GM12878 (cell line): Measurements from ENCODE around the gene FOXP4. TPM values are rescaled to one million over a fixed set of nuclear protein-coding genes. Genes with fewer than 3 reads are reported as not detected.

ENCODE experiments used
- ATAC-seq: fragments of 200-7000 bp; cut with Tn5 transposase; 3 replicates; pipeline ENCODE4 v1.9.1; 2020; ENCODE audit warnings: mild to moderate bottlenecking, moderate library complexity
- BruUV-seq: library from RNA; stranded (reverse); fragments of 400-500 nt; replicated peaks from 2 replicates; lab custom pipeline; 2021; lab: Mats Ljungman, UMichigan
- CTCF ChIA-PET: fragments of 300-600 bp; sonication (Branson Sonifier 250); formaldehyde crosslinking; extraction: SDS; loops from one replicate; lab custom pipeline; 2021; ENCODE audit warnings: inconsistent platforms; lab: Yijun Ruan, JAX
- POLR2A ChIA-PET: fragments of 350-600 bp; formaldehyde crosslinking; extraction: SDS; loops from one replicate; lab custom pipeline; 2021; ENCODE audit warnings: inconsistent platforms; lab: Charles Lee
- RAD21 ChIA-PET: fragments of 300-600 bp; sonication (Branson Sonifier 250); formaldehyde crosslinking; loops from one replicate; lab custom pipeline; 2023; ENCODE audit warnings: antibody characterized with exemption; ENCODE audit not compliant: unreplicated experiment; lab: Charles Lee
- SMC1A ChIA-PET: fragments of 300-600 bp; sonication (Branson Sonifier 250); formaldehyde crosslinking; loops from one replicate; lab custom pipeline; 2023; ENCODE audit not compliant: unreplicated experiment, uncharacterized antibody; lab: Charles Lee
- DNase-seq: peaks from one replicate; pipeline ENCODE4 v3.0.0-alpha.2; 2011; ENCODE audit warnings: low read depth, low spot score
- FAIRE-seq: peaks from 3 replicates; lab custom pipeline; 2011; peaks lifted over from hg19 to GRCh38; lab: Jason Lieb, UNC
- H2AFZ ChIP-seq: 2 replicates; pipeline ENCODE4 v1.6.0; 2011; ENCODE audit warnings: low read depth, low read length, control low read depth; ENCODE audit not compliant: control insufficient read depth
- H3K27ac ChIP-seq: 2 replicates; pipeline ENCODE4 v1.5.1; 2011; ENCODE audit warnings: control low read depth; ENCODE audit not compliant: control insufficient read depth, insufficient read depth
- H3K27me3 ChIP-seq, 2 experiments: replicated peaks in 1 of 2; 2 replicates each; pipeline versions ENCODE4 v1.6.0 to v1.6.1; 2011; ENCODE audit warnings: low read length in 1 of 2; ENCODE audit not compliant: control insufficient read depth in 2 of 2, insufficient read depth in 2 of 2
- H3K36me3 ChIP-seq, 2 experiments: 2 replicates each; pipeline ENCODE4 v1.5.1; 2011; ENCODE audit warnings: low read length in 1 of 2; ENCODE audit not compliant: control insufficient read depth in 2 of 2, insufficient read depth in 2 of 2
- H3K4me1 ChIP-seq: 2 replicates; pipeline ENCODE4 v1.6.1; 2011; ENCODE audit warnings: mild to moderate bottlenecking, low read length, moderate library complexity, mixed read lengths; ENCODE audit not compliant: control insufficient read depth, insufficient read depth
- H3K4me2 ChIP-seq: 2 replicates; pipeline ENCODE4 v1.6.0; 2011; ENCODE audit warnings: control low read depth; ENCODE audit not compliant: control insufficient read depth, insufficient read depth
- H3K4me3 ChIP-seq: fragments of 200-600 bp; sonication (generic); 2 replicates; pipeline ENCODE4 v1.5.1; 2016
- H3K79me2 ChIP-seq: 2 replicates; pipeline ENCODE4 v1.6.0; 2011; ENCODE audit warnings: low read length; ENCODE audit not compliant: control insufficient read depth, insufficient read depth
- H3K9ac ChIP-seq: 2 replicates; pipeline ENCODE4 v1.8.0; 2011; ENCODE audit warnings: low read length, control low read depth, mixed read lengths; ENCODE audit not compliant: control insufficient read depth, insufficient read depth
- H3K9me3 ChIP-seq: replicated peaks from 3 replicates; pipeline ENCODE4 v1.5.1; 2011; ENCODE audit warnings: mild to moderate bottlenecking, low read length; ENCODE audit not compliant: control insufficient read depth, insufficient read depth
- H4K20me1 ChIP-seq: 2 replicates; pipeline ENCODE4 v1.6.0; 2011; ENCODE audit not compliant: control insufficient read depth, insufficient read depth
- CBX5 ChIP-seq: sonication (generic); IDR thresholded peaks from 2 replicates; pipeline ENCODE4 v1.6.1; 2016; ENCODE audit warnings: low read depth, moderate library complexity, mild to moderate bottlenecking, inconsistent platforms
- CHD2 ChIP-seq: IDR thresholded peaks from 2 replicates; pipeline ENCODE4 v1.6.1; 2011; ENCODE audit warnings: low read depth, low read length, improper control_type of control experiment, borderline replicate concordance
- CUX1 ChIP-seq: IDR thresholded peaks from 2 replicates; pipeline ENCODE4 v1.6.1; 2012; ENCODE audit warnings: improper control_type of control experiment, low read depth, low read length; ENCODE audit not compliant: insufficient replicate concordance
- NFIC ChIP-seq: IDR thresholded peaks from 2 replicates; pipeline ENCODE4 v1.6.1; 2012; ENCODE audit warnings: low read depth, mild to moderate bottlenecking, inconsistent platforms, low read length, moderate library complexity
- PBX3 ChIP-seq: IDR thresholded peaks from 2 replicates; pipeline ENCODE4 v1.6.1; 2011; ENCODE audit warnings: mild to moderate bottlenecking, low read depth, low read length, moderate library complexity; ENCODE audit not compliant: insufficient replicate concordance
- PRDM15 ChIP-seq: fragments of 450-650 bp; formaldehyde crosslinking; IDR thresholded peaks from 2 replicates; pipeline ENCODE4 v1.4.0; 2020; ENCODE audit warnings: mild to moderate bottlenecking, moderate library complexity
- SMARCA5 ChIP-seq: fragments of 450-650 bp; IDR thresholded peaks from 2 replicates; pipeline ENCODE4 v1.6.1; 2017; ENCODE audit warnings: mild to moderate bottlenecking
- SUPT20H ChIP-seq: IDR thresholded peaks from 2 replicates; pipeline ENCODE4 v1.6.1; 2011; ENCODE audit warnings: low read depth, mild to moderate bottlenecking, low read length, moderate library complexity, borderline replicate concordance; ENCODE audit not compliant: control insufficient read depth
- WGBS: methylation state at CpG from one replicate; pipeline ENCODE4 v1.1.6; 2016; ENCODE audit warnings: low lambda C conversion rate; ENCODE audit not compliant: insufficient replicate concordance, insufficient coverage; ENCODE audit errors: missing lambda C conversion rate; 5-methylcytosine and 5-hydroxymethylcytosine counted together
- in situ Hi-C: fragments of 300-500 bp; cut with MboI; formaldehyde crosslinking; loops from 9 replicates; pipeline ENCODE4 v1.14.3; 2018; ENCODE audit warnings: mixed read lengths
- intact Hi-C: fragments of 100-400 bp; cut with micrococcal nuclease; formaldehyde crosslinking; loops from one replicate; pipeline ENCODE4 v1.14.2; 2022; ENCODE audit not compliant: unreplicated experiment
- polyA plus RNA-seq, 11 experiments: library from polyadenylated mRNA; depleted of rRNA in 4 of 11; unstranded in 6 of 11; stranded (reverse) in 5 of 11; fragments of >200 nt; fragmentation: Nextera tagmentation in 4 of 11; fragmentation: Illumina TruSeq in 1 of 11; extraction: Ambion mirVana in 4 of 11; extraction: Trizol in 1 of 11; gene quantifications; 1 replicate in 1 of 11; 2 replicates in 10 of 11; pipeline versions ENCODE4 v1.2.1 to v1.2.3, GENCODE V29; 2011 to 2016; ENCODE audit warnings: inconsistent platforms in 2 of 11, missing spikeins in 2 of 11, low read depth in 1 of 11
- total RNA-seq, 4 experiments: library from RNA; depleted of rRNA in 3 of 4; stranded (reverse); fragments of >200 nt in 3 of 4; fragmentation: Illumina TruSeq in 1 of 4; extraction: Trizol in 1 of 4; gene quantifications; 2 replicates each; pipeline versions ENCODE4 v1.2.1 to v1.2.3, GENCODE V29; 2013 to 2021

The FOXP4 gene
- total and polyA plus RNA-seq, 10 of the 15 experiments (the other 5 are each of a cell fraction or from before 2014, with no cell fraction given): 0.31 to 46.1 (median 2.3) TPM

- POLR2A ChIA-PET: interaction anchor here (1.0 kb wide), 1 partner anchor 27 kb away, joined by 4 read pairs; no protein-coding TSS in a partner anchor
- Histone ChIP-seq H3K4me1 (peaks cover 6% of the 10 kb centered on the region), H2AFZ (no peak overlapping the region), H3K9me3 (no peaks in the 10 kb centered on the region), H3K4me3 (no peak overlapping the region), H3K27me3 (no peaks in the 10 kb centered on the region), H3K9ac (no peak overlapping the region), H3K36me3 (peaks cover 0 to 6% of the 10 kb centered on the region in 2 experiments; a peak in 3 of 4 replicates), H3K4me2 (no peak overlapping the region), H3K79me2 (peaks cover 15% of the 10 kb centered on the region), H4K20me1 (peaks cover 31% of the 10 kb centered on the region), H3K27ac (no peak overlapping the region)
- BruUV-seq: no TSS peak
- WGBS: 90% methylated on average over 1 of the region's 1 CpG
- FAIRE-seq (no peak), DNase-seq (no peak), ATAC-seq (no peak)
- intact Hi-C loops (no loop called here), in situ Hi-C loops (no loop called here)
- RAD21 ChIA-PET: interaction anchor here (1.1 kb wide), 1 partner anchor 90 kb away, joined by 3 read pairs; no protein-coding TSS in a partner anchor
- CTCF ChIA-PET: interaction anchor here (1.2 kb wide), 1 partner anchor 275 kb away, joined by 3 read pairs; no protein-coding TSS in a partner anchor
- SMC1A ChIA-PET: interaction anchor here (0.6 to 1.2 kb wide), 2 partner anchors 15 to 847 kb away, joined by 3 read pairs; no protein-coding TSS in a partner anchor
- no peak for TF ChIP-seq CUX1
- TF ChIP-seq PBX3: no peak
- no peak for TF ChIP-seq SMARCA5
- TF ChIP-seq SUPT20H: no peak
- TF ChIP-seq CHD2: no peak
- no peak for TF ChIP-seq CBX5
- no peak for TF ChIP-seq NFIC
- TF ChIP-seq PRDM15: no peak
Observed at GRCh38 chr6:41553405-41553999, 7.3 kb downstream of the FOXP4 start.
